ENCODE measurements around the gene PPFIA2.

- no peak for TF ChIP-seq CTCF (IDR thresholded peaks at IDR 0.05)
- TF ChIP-seq POLR2A (IDR thresholded peaks at IDR 0.05): no peak
Measured at GRCh38 chr12:81332054-81332453, 427.1 kb downstream of the PPFIA2 start.
